Sciatic nerve (tissue), 1 donor: ENCODE data around the gene ZNF547. TPM values are rescaled to one million over a fixed set of nuclear protein-coding genes. Genes with fewer than 3 reads are reported as not detected.

Source experiments
- total RNA-seq: library from RNA; stranded (reverse); fragmentation: NEBNext Ultra II Directional; extraction: Animal tissue kit (Norgen Biotek cat#: 25700); gene quantifications from one replicate; pipeline ENCODE4 v1.2.1, GENCODE V29; 2021
- donor health status: DM: no; HTN: no; CAD: no.

ZNF547 gene
- total RNA-seq, 1 donor from 2014 or later: 4.0 TPM

Other genes starting within 250 kb of the ZNF547 start
- not detected for gene USP29, start 243.6 kb upstream of the ZNF547 start, total RNA-seq
- gene ZIM3, start 218.3 kb upstream of the ZNF547 start, total RNA-seq: not detected
- not detected for gene DUXA, start 196.1 kb upstream of the ZNF547 start, total RNA-seq
- gene ZNF264, start 172.1 kb upstream of the ZNF547 start, total RNA-seq: 43.5 TPM
- gene AURKC, start 132.5 kb upstream of the ZNF547 start, total RNA-seq: 2.5 TPM
- 21.2 TPM for gene ZNF805, start 122.9 kb upstream of the ZNF547 start, total RNA-seq
- gene ZNF460, start 83.1 kb upstream of the ZNF547 start, total RNA-seq: 80.5 TPM
- gene ZNF543, start 43.1 kb upstream of the ZNF547 start, total RNA-seq: 7.0 TPM
- gene ZNF304, start 12.3 kb upstream of the ZNF547 start, total RNA-seq: 9.2 TPM
- 6.0 TPM for gene TRAPPC2B, start within 50 bp of the ZNF547 start, total RNA-seq
- 29.3 TPM for gene ZNF548, start 26.3 kb downstream of the ZNF547 start, total RNA-seq
- 20.1 TPM for gene ZNF17, start 47.6 kb downstream of the ZNF547 start, total RNA-seq
- 9.7 TPM for gene ZNF749, start 71.8 kb downstream of the ZNF547 start, total RNA-seq
- 1.6 TPM for gene VN1R1, start 93.6 kb downstream of the ZNF547 start, total RNA-seq
- gene ZNF772, start 114.0 kb downstream of the ZNF547 start, total RNA-seq: 12.5 TPM
- 10.6 TPM for gene ZNF419, start 124.2 kb downstream of the ZNF547 start, total RNA-seq
- gene ZNF773, start 136.4 kb downstream of the ZNF547 start, total RNA-seq: 10.7 TPM
- gene ZNF549, start 163.8 kb downstream of the ZNF547 start, total RNA-seq: 9.5 TPM
- 11.3 TPM for gene ZNF550, start 196.3 kb downstream of the ZNF547 start, total RNA-seq
- gene ZNF416, start 215.4 kb downstream of the ZNF547 start, total RNA-seq: 6.4 TPM
- 4.9 TPM for gene ZIK1, start 220.6 kb downstream of the ZNF547 start, total RNA-seq
- gene ZNF530, start 236.3 kb downstream of the ZNF547 start, total RNA-seq: 3.2 TPM